Measurements from ENCODE around the gene PTBP2. TPM values are rescaled to one million over a fixed set of nuclear protein-coding genes. Genes with fewer than 3 reads are reported as not detected.

The PTBP2 gene
- total RNA-seq, 3 donors from 2014 or later = 8.3 to 9.7 (median 8.7) TPM

DNA sequence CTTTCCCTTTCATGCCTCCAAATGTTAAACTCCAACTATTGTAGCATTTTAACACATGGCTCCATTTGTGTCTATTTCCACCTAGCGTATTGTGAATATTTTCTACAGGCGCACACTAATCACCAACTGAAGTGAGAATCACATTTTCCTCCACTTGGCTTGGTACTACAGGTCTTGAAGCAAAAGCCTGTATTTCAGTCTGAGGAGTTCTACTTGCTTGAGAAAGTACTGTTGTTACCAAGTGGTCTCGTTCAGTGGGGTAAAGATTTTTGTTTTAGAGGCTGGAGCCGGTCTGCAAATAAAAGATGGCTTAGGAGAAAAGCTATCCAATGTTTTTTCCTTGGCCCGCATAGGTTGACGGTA, 550 bp upstream of the PTBP2 start:
- H3K4me1 Mint-ChIP-seq (ENCODE audit: low read depth) = peaks cover 27% of the 10 kb centered on the region
- H3K36me3 Mint-ChIP-seq (ENCODE audit: insufficient read depth) = peaks cover 9% of the 10 kb centered on the region
- H3K9me3 Mint-ChIP-seq = no peaks in the 10 kb centered on the region
- no peak for DNase-seq
- H3K27me3 Mint-ChIP-seq (ENCODE audit: low read depth) = no peaks in the 10 kb centered on the region
- no peak for ATAC-seq
- peak overlapping the region; percentile 94 for H3K4me3 Mint-ChIP-seq

DNA sequence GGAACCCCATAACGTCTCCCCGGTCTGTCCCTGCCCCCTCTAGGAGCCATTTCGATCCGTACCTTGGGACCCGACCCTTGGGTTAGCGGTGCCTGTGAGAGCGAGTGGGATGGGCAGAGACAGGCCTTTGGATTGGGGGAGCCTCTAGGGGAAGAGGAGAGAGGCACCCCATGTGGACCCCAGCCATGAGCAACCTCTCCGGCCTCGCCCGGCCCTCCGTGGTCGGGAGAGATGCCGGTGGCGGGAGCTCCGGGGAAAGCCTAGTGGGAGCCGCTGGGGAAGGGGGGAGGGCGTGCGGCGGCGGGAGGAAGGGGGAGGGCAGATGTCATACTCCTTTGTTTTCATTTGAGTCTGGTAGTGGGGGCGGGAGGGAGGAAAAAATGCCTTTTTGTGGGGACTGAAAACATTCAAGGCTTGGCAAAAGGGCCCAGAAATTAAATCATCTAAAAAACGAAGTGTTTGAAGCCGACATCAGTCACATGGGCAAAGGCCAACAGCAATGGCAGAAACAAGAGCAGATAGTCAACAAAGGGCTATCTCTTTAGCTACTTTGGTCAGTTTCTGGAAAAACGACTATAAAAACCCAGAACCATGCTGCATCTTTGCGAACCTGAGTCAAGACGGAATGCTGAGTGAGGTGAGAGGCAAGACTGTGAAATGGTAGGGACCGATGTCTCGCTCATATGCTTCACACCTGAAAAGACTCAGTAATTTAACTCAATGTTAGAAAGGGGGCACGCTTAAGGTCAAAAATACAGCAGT, 758 bp downstream of the PTBP2 start:
- Mint-ChIP-seq H3K36me3 (ENCODE audit: insufficient read depth) (peaks cover 16% of the 10 kb centered on the region), H3K27me3 (ENCODE audit: low read depth) (no peaks in the 10 kb centered on the region), H3K9me3 (no peaks in the 10 kb centered on the region), H3K4me3 (peak overlapping the region; percentile 94), H3K4me1 (ENCODE audit: low read depth) (peaks cover 32% of the 10 kb centered on the region)
- DNase-seq (peak; percentile 30), ATAC-seq (peak; percentile 68 to 69)

DNA sequence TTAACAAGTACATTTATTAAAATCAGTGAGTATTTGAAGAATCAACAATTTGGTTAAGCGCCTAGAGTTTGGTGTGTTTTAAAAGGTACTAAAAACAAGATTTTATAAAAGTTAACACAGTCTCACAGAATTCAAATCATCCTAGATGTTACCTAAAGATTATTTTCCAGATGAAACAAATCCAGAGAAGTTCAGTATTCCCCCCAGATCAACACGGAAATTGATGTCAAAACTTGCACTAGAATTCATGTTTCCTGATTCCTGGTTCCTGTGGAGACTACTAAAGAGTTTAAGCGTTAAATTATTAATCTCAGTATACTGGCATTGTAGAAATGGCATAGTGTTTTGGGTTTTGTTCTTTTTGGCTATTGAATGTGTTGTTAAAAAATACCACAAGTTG, 1.4 kb downstream of the PTBP2 start:
- H3K4me1 Mint-ChIP-seq (ENCODE audit: low read depth) = peaks cover 37% of the 10 kb centered on the region

DNA sequence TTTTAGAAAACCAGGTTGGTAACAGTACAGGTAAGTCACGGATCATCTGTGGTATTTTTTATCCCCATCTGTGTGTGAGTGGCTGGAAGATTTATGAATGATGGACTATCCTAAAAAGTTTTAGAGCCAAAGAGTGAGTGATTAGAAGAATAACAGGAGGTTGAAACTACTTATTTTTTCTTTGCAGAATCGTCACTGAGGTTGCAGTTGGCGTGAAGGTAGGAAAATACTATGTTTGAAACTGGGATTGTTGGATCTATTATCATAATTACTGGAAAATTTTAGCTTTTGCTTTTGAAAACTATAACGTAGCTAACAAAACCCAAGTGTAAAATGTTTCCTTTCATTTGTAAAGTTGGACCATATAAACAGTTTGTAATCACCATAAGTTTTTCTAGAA, 1.8 kb downstream of the PTBP2 start:
- ATAC-seq = no peak
- peaks cover 24% of the 10 kb centered on the region for H3K36me3 Mint-ChIP-seq (ENCODE audit: insufficient read depth)
- H3K27me3 Mint-ChIP-seq (ENCODE audit: low read depth) = no peaks in the 10 kb centered on the region
- peaks cover 40% of the 10 kb centered on the region for H3K4me1 Mint-ChIP-seq (ENCODE audit: low read depth)
- H3K9me3 Mint-ChIP-seq = no peaks in the 10 kb centered on the region
- H3K4me3 Mint-ChIP-seq = peak overlapping the region; percentile 94
- DNase-seq = no peak

More for the DNA sequence above, 1.4 kb downstream of the PTBP2 start:
- Mint-ChIP-seq H3K36me3 (ENCODE audit: insufficient read depth) (peaks cover 20% of the 10 kb centered on the region), H3K9me3 (no peaks in the 10 kb centered on the region), H3K27me3 (ENCODE audit: low read depth) (no peaks in the 10 kb centered on the region), H3K4me3 (peak overlapping the region; percentile 94)
- ATAC-seq (no peak), DNase-seq (no peak)

DNA sequence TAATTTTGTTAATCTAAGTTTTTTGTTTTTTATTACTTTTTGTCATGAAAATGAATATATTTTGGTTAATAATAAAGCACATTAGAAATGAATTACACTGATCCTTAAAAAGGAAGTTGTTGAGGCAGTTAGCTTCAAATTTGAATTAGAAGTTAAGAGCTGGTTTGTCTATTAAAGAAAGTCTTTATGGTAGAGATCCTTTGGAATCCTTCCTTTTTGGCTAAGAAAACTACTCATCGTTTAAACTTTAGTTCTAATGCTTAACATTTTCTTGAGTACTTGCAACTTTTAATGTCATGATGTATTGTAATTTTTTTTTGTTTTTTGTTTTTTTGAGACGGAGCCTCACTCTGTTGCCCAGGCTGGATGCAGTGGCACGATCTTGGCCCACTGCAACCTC, 2.4 kb downstream of the PTBP2 start:
- DNase-seq = no peak
- Mint-ChIP-seq H3K36me3 (ENCODE audit: insufficient read depth) (peaks cover 27% of the 10 kb centered on the region), H3K4me1 (ENCODE audit: low read depth) (peaks cover 43% of the 10 kb centered on the region), H3K9me3 (no peaks in the 10 kb centered on the region), H3K4me3 (no peak overlapping the region), H3K27me3 (ENCODE audit: low read depth) (no peaks in the 10 kb centered on the region)
- no peak for ATAC-seq

DNA sequence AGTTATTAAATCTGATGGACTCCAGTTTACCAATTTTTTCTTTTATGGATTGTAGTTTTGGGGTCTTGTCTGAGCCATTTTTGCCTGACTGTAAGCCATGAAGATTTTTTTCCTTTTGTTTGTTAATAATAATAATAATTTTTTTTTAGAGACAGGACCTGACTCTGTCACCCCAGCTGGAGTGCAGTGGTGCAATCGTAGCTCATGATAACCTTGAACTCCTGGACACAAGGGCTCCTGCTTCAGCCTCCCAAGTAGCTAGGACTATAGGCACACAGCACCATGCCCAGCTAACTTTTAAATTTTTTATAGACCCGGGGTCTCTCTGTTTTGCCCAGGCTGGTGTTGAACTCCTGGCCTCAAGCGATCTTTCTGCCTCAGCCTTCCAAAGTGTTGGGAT, 6.3 kb downstream of the PTBP2 start:
- no peak for DNase-seq
- Mint-ChIP-seq H3K4me1 (ENCODE audit: low read depth) (peaks cover 56% of the 10 kb centered on the region), H3K27me3 (ENCODE audit: low read depth) (no peaks in the 10 kb centered on the region), H3K36me3 (ENCODE audit: insufficient read depth) (peaks cover 45% of the 10 kb centered on the region), H3K9me3 (no peaks in the 10 kb centered on the region), H3K4me3 (no peak overlapping the region)
- no peak for ATAC-seq

DNA sequence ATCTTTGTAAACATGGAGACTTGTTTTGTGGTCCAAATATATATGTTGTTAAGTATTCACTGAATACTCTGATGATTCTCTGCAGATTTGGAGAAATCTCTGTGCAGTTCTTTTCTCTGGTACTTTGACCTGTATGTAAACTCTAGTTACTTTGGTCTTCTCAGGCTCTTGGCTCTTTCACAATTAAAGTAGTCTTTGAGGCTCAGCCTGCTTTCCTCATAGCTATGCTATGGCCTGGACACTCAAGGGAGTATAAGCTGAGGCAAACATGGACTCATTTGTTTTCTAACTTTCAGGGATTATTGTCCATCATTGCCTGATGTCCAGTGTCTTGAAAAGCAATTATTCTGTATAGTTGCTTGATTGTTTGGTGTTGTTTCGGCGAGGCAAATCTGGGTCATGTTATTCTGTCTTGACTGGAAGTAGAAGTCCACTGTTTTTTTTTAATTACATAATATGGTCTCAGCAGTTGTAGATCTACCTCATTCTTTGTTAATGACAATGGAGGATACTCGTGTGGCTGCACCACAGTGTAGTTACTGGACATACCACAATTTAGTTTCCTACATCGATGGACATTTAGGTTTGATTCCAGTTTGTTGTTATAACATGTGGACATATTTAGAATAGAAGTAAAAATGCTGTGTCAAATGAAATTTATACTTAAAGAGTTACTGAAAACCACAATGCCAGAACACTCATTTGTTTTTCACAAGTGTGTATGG, 9.2 kb downstream of the PTBP2 start:
- DNase-seq (no peak), ATAC-seq (no peak)
- no peaks in the 10 kb centered on the region for H3K27me3 Mint-ChIP-seq (ENCODE audit: low read depth)
- H3K36me3 Mint-ChIP-seq (ENCODE audit: insufficient read depth) = peaks cover 58% of the 10 kb centered on the region
- H3K4me3 Mint-ChIP-seq = no peak overlapping the region
- H3K4me1 Mint-ChIP-seq (ENCODE audit: low read depth) = peaks cover 45% of the 10 kb centered on the region
- peaks cover 7% of the 10 kb centered on the region for H3K9me3 Mint-ChIP-seq

DNA sequence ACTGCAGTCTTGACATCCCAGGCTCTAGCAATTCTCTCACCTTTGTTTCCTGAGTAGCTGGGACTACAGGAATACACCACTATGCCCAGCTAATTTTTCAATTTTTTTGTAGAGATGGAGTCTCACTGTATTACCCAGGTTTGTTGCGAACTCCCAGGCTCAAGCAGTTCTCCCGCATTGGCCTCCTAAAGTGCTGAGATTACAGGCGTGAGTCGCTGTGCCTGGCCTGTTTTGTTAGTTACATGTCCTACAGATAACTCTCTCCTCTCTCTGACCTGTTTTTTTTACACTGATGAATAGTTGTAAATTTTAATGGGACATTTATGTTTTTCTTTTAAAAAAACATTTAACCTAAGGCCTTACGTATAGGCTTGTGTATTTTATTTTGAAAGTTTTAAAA, 19.8 kb downstream of the PTBP2 start:
- Mint-ChIP-seq H3K4me1 (ENCODE audit: low read depth) (peaks cover 26% of the 10 kb centered on the region), H3K27me3 (ENCODE audit: low read depth) (no peaks in the 10 kb centered on the region), H3K36me3 (ENCODE audit: insufficient read depth) (peaks cover 16% of the 10 kb centered on the region), H3K4me3 (no peak overlapping the region), H3K9me3 (no peaks in the 10 kb centered on the region)
- DNase-seq (no peak), ATAC-seq (no peak)

DNA sequence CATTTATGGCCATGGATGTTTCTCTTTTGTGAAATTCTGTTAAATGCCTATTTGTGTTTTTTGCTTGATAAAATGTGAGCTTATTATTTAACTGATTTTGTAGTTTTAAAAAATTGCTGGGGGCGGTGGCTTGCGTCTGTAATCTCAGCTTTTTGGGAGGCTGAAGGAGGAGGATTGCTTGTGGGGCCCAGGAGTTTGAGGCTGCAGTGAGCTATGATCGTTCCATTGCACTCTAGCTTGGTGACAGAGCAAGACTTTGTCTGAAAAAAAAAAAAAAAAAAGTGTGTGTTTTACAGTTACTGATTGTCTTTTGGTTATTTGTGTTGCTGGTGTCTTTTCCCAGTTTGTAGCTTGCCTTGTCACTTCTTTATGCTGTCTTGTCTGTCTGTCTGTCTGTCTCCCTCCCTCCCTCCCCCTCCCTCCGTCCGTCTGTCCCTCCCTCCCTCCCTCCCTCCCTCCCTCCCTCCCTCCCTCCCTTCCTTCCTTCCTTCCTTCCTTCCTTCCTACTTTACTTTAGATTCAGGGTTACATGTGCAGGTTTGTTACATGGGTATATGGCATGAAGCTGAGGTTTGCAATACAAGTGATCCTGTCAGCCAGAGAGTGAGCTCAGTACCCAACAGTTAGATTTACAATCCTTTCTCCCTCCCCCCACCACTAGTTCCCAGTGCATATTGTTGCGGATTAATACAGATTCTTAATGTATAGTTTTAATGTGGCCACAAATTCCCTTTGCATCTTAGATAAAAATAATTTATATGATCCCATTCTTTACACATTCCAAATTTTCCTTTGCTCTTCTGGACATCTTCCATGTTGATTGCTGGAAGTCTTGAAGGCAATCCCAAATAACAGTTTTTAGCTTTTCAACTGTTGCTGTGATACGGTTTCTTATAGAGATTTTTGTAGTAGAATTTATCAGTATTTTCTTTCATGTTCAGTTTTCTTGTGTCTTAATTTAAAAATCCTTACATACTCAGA, 25.1 kb downstream of the PTBP2 start:
- Mint-ChIP-seq H3K9me3 (no peaks in the 10 kb centered on the region), H3K4me1 (ENCODE audit: low read depth) (peaks cover 35% of the 10 kb centered on the region), H3K27me3 (ENCODE audit: low read depth) (no peaks in the 10 kb centered on the region), H3K4me3 (no peak overlapping the region), H3K36me3 (ENCODE audit: insufficient read depth) (peaks cover 18% of the 10 kb centered on the region)
- no peak for ATAC-seq
- DNase-seq = no peak

DNA sequence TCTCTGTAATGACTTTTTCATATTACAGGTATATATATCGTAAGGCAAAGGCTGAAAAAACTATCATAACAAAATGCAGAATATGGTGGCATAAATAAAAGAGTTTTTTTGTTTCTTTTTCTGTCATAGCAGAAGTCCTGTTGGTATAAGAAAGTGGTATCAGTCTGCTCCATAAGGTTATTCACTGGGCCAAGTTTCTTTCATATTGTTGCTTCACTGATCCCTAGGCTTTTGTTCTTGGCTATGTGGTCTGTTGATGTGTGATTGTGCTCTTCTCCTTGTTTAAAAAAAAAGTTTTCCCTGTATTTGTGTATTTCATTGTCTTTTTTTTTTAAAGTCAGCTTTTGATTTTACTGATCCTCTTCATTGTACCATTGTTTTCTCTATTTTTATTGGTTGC, 26.0 kb downstream of the PTBP2 start:
- ATAC-seq (no peak), DNase-seq (no peak)
- H3K4me1 Mint-ChIP-seq (ENCODE audit: low read depth) = peaks cover 30% of the 10 kb centered on the region
- no peaks in the 10 kb centered on the region for H3K9me3 Mint-ChIP-seq
- H3K27me3 Mint-ChIP-seq (ENCODE audit: low read depth) = no peaks in the 10 kb centered on the region
- H3K4me3 Mint-ChIP-seq = no peak overlapping the region
- peaks cover 23% of the 10 kb centered on the region for H3K36me3 Mint-ChIP-seq (ENCODE audit: insufficient read depth)

DNA sequence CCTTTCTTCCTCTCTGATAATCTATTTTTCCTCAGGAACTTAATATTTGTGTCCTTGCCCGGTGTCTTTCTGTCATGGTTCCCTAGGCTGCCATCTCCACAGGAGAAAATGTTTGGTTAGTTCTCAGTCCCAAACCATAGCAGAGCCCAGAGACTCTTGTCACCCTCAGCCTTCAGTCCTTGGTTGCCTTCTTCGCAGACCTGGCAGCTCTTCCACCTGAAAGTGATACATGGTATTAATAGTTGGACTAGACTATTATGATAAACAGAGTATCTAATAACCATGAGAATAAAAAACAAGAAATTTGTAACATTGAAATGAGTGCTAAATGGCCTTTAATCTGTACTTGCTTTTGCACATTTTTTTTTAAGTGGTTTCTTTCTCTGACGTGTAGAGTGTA, 26.5 kb downstream of the PTBP2 start:
- no peak for DNase-seq
- no peaks in the 10 kb centered on the region for H3K9me3 Mint-ChIP-seq
- H3K36me3 Mint-ChIP-seq (ENCODE audit: insufficient read depth) = peaks cover 26% of the 10 kb centered on the region
- H3K4me1 Mint-ChIP-seq (ENCODE audit: low read depth) = peaks cover 30% of the 10 kb centered on the region
- no peak overlapping the region for H3K4me3 Mint-ChIP-seq
- no peaks in the 10 kb centered on the region for H3K27me3 Mint-ChIP-seq (ENCODE audit: low read depth)
- ATAC-seq = no peak

DNA sequence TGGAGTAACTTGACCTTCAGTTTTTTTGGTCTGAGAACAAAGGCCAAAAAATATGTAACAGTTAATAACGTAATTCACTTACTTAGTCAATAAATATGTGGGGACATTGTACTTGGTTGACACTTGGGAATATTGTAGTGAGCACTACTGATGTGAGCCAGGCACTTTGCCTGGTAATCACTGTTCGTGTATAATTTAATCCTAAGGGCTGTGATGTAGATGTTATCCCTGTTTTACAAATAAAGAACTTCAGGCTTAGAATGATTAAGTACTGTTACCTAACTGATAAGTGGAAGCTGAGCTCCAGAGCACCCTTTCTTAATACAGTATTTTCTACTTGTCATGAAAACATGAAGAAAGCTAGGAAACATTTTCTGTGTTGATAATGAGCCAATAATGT, 28.0 kb downstream of the PTBP2 start:
- ATAC-seq = no peak
- H3K4me1 Mint-ChIP-seq (ENCODE audit: low read depth) = peaks cover 30% of the 10 kb centered on the region
- DNase-seq = no peak
- H3K36me3 Mint-ChIP-seq (ENCODE audit: insufficient read depth) = peaks cover 34% of the 10 kb centered on the region
- H3K27me3 Mint-ChIP-seq (ENCODE audit: low read depth) = no peaks in the 10 kb centered on the region
- H3K9me3 Mint-ChIP-seq = no peaks in the 10 kb centered on the region
- no peak overlapping the region for H3K4me3 Mint-ChIP-seq

DNA sequence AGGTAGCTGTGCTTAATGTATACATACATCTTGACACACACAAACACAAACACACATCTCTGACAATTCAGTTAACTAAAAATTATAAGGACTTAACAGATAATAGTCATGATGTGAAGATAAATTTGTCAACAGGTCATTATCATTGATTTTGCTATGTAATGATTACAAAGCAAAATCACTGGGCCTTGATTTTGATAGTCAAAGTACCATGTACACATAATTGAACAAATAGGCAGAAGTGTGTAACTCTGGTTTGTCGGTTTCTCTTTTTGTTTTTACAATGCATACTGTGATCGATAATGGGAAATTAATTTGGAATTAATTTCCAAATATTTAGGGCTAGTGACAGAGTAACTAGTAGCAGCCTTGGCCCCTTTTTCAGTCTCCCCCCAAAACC, 30.8 kb downstream of the PTBP2 start:
- no peak for DNase-seq
- no peaks in the 10 kb centered on the region for H3K27me3 Mint-ChIP-seq (ENCODE audit: low read depth)
- H3K9me3 Mint-ChIP-seq = no peaks in the 10 kb centered on the region
- H3K4me1 Mint-ChIP-seq (ENCODE audit: low read depth) = peaks cover 20% of the 10 kb centered on the region
- no peak for ATAC-seq
- H3K36me3 Mint-ChIP-seq (ENCODE audit: insufficient read depth) = peaks cover 47% of the 10 kb centered on the region
- H3K4me3 Mint-ChIP-seq = no peak overlapping the region

DNA sequence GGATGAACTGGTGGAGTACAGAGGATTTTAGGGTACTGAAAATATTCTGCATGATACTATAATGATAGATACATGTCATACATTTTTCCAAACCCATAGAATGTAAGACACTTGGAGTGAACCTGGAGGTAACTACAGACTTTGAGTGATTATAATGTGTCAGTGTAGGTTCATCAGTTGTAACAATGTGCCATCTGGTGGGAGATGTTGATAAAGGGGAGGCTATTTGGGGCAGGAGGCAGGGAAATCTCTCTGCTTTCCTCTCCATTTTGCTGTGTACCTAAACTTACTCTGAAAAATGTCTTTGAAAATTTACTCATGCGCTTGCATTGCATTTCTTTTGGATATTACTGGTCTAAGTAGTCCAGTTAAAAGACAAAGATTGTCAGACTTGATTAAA, 35.2 kb downstream of the PTBP2 start:
- H3K36me3 Mint-ChIP-seq (ENCODE audit: insufficient read depth) = peaks cover 57% of the 10 kb centered on the region
- DNase-seq (no peak), ATAC-seq (no peak)
- no peaks in the 10 kb centered on the region for H3K27me3 Mint-ChIP-seq (ENCODE audit: low read depth)
- no peak overlapping the region for H3K4me3 Mint-ChIP-seq
- H3K4me1 Mint-ChIP-seq (ENCODE audit: low read depth) = peaks cover 3% of the 10 kb centered on the region
- H3K9me3 Mint-ChIP-seq = peaks cover 8% of the 10 kb centered on the region

Measured in activated T-cell treated with anti-CD3 and anti-CD28 coated beads, Interleukin-2, amount 50 U/mL, for 4 hours (primary cell).